HG02943 (cell line): ENCODE data around the gene CHST2.

Experiments used
- ATAC-seq: cut with Tn5 transposase; IDR thresholded peaks from one replicate; pipeline ENCODE4 v1.9.1; 2021; ENCODE audit warnings: mild to moderate bottlenecking, low read depth, moderate library complexity; ENCODE audit not compliant: unreplicated experiment

CHST2 gene

DNA sequence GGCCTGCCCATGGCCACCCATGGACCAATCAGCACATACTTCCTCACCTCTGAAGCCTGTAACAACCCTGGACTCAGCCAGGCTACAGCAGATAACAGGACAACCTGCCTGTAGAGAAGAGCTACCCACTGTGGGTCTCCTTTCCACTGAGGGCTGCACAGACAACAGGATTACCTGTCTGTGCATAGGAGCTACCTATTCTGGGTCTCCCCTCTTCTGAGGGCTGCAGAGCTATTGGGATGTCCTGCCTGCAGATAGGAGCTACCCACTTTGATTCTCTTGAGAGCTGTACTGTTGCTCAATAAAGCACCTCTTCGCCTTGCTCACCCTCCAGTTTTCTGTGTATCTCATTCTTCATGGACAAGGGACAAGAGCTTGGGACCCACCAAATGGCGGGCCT, 23.8 kb upstream of the CHST2 start:
- ATAC-seq: no peak

DNA sequence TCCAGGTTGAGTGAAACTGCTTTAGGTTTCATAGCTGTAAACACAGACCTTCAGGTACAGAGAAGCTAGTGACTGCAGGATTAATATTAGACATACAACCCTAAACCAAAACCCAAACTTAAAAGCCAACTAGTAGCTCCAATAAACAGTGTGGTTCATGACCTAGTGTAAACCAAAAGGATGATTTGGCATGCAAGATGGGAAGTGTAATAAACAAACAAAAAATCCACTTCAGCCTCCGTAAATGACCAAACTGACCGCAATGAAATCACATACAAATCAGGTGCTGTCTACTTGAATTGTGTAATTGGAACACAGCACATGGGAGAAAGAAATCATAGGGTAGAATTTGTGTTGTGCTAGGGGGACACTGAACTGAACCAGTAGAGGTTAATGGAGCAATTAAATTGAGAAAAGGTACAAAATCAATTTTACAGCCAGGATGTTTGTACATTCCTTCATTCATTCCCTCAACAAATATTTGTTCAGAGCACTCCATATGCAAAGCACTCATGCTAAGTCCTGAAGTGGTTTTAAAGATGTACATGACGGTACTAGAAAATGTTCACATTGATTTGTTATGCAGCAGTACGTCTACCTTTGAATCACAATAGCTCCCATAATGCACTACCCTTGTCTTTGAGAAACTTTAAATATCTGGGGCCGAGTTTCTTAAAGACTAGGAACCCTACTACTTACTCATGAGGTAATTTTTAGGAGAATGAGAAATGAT, 21.4 kb upstream of the CHST2 start:
- no peak for ATAC-seq

GRCh38 chr3:143099210-143099609, 20.4 kb upstream of the CHST2 start:
- ATAC-seq: no peak

GRCh38 chr3:143099690-143100089, 19.9 kb upstream of the CHST2 start:
- no peak for ATAC-seq

DNA sequence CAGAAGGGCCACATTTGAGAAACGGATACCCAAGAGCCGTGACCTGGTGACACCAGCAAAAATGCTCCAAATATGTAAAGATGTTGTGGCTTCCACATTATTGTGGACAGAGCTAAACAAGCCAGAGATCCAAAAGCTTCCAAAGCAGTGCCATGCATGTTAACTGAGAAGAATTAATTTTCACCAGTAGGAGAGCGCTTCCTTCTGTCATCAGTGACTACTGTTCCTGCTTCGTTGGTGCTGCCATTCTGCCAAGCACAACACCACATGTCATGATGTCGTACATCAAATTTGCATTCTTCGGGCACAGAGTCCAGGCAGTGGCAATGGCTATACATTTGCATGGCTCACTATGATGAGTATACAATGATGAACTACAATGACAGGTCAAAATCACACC, 19.1 kb upstream of the CHST2 start:
- no peak for ATAC-seq

DNA sequence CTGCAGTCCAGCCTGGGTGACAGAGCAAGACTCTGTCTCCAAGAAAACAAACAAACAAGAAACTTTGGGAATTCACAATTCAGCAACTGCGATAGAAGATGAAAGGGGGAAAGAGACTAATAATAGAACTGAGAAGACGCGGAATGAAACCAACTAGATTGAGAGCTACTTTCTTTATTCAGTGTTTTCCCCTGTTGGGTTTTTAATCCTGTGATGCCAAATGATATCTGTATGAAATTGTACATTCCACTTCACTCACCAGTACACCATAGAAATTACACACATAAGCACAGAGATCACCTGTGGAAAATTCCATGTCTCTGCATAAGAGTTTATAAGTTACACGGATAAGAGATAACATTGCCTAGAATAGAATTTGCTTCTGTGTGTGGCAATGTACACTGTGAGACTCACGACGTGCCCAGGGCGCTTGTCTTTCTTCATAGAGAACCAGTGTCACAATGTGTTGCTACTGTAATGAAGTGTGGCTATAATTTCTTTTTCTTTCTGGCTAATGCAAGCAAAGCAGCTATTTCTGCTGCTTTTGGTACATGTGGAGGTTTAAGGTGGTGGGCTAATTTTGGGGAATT, 17.7 kb upstream of the CHST2 start:
- no peak for ATAC-seq

GRCh38 chr3:143103652-143104051, 15.9 kb upstream of the CHST2 start:
- no peak for ATAC-seq

DNA sequence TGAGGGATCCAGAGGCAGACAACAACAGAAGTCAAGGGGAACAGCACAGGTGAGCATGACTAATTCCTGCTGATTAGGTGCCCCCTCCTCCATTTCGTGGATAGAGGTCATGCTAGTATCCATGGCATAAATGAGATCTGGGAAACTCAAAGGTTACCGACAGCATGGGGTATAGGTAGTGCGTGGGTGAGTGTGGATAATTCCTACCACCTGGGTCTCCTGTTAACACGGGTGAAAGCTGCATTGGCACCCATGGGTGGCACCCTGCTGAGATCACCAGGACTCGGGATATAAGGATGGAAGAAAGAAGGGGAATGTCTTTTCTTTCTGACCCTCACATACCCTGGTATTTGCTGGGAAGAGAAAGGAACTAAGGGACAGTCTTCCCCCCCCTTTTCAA, 14.4 kb upstream of the CHST2 start:
- no peak for ATAC-seq

GRCh38 chr3:143109861-143110260, 9.7 kb upstream of the CHST2 start:
- ATAC-seq: no peak

GRCh38 chr3:143110371-143110770, 9.2 kb upstream of the CHST2 start:
- ATAC-seq: no peak

- ATAC-seq: no peak
Observed at GRCh38 chr3:143118630-143119008, 952 bp upstream of the CHST2 start.

- peak; percentile 15 for ATAC-seq
Observed at GRCh38 chr3:143119974-143120715, 574 bp downstream of the CHST2 start.

GRCh38 chr3:143120716-143121240, 1.2 kb downstream of the CHST2 start:
- ATAC-seq: peak; percentile 35

- ATAC-seq: no peak
Observed at GRCh38 chr3:143121241-143122088, 1.9 kb downstream of the CHST2 start.

DNA sequence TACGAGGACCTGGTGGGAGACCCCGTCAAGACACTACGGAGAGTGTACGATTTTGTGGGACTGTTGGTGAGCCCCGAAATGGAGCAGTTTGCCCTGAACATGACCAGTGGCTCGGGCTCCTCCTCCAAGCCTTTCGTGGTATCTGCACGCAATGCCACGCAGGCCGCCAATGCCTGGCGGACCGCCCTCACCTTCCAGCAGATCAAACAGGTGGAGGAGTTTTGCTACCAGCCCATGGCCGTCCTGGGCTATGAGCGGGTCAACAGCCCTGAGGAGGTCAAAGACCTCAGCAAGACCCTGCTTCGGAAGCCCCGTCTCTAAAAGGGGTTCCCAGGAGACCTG, 2.5 kb downstream of the CHST2 start:
- no peak for ATAC-seq

- no peak for ATAC-seq
Observed at GRCh38 chr3:143122608-143123352, 3.2 kb downstream of the CHST2 start.

- no peak for ATAC-seq
Observed at GRCh38 chr3:143123353-143123984, 3.9 kb downstream of the CHST2 start.

DNA sequence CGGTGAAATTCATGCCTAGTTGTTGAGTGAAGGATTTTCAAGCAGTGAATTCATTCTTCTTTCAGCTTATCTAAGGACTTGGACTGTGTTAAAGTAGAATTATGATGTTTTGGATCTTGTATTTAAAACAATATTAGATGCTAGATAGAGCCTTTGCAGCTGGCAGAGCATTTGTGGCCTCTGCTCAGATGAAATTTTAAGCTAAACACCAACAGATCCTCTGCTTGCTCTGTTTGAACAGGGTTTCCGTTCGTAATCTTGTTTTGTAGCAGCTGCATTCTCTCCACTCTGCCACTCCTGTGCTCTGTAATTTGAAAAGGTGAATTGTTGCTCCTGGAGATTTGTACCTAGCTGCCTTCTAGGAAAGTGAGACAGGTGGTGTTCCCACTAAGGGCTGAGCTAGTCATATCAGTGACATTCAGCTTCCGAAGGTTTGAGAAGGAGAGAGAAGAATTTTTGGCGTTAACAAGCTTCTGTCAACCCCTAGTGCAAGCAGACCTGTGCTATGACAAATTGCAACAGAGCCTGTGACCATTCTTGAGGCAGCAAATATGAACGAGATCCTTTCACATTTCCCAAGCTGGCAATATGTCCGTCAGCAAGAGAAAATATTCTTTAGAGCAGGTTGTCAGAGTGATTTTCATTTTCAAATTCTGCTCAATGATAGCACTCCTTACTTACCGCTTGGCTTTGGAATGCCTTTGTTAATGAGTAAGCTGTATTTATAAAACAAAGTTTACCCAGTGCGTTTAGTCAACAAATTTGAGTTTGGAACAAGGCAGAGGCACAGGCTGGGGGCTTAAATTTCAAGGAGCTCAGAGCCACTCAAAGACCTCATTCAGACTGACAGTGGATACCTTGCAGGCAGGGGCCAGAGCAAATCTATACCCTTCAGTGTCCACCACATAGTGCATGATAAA, 5.3 kb downstream of the CHST2 start:
- ATAC-seq: no peak

DNA sequence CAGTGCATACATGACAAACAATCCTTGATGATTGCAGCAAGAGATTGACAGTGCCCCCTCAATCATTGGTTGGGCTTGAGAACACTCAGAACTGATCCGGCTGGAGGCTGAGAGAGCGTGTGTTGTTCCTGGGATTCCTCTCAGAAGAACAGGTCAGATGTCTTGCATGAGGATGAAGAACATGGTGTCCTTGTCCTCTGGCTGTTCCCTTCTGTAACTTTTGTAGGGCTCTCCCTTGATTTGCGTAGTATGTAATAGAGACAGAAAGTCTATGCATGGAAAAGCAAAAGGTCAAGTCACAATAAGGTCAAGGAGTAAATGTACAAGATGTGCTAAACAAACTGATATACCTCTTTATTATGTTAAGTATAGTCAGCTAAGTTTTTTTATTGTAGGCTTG, 8.2 kb downstream of the CHST2 start:
- no peak for ATAC-seq
